T-helper 2 cell (primary cell): ENCODE data around the gene CASP3.
"Not testable (repeated sequence)": the region's sequence is repeated elsewhere in the genome, so short reads cannot be mapped to it uniquely, and the experiment has no call there.

Experiments used
- DNase-seq, 5 experiments: peaks; one replicate each; pipeline versions ENCODE4 v3.0.0 to v3.0.0-alpha.2; 2012 to 2022

The CASP3 gene

GRCh38 chr4:184662236-184662635 is 13.0 kb upstream of the CASP3 start:
- DNase-seq = no peak

- DNase-seq = no peak
Observed at GRCh38 chr4:184660978-184661377, 11.7 kb upstream of the CASP3 start.

GRCh38 chr4:184657820-184658219 is 8.6 kb upstream of the CASP3 start:
- DNase-seq = not testable (repeated sequence)

- no peak for DNase-seq
Observed at GRCh38 chr4:184657144-184657543, 7.9 kb upstream of the CASP3 start.

GRCh38 chr4:184655889-184656869 is 6.9 kb upstream of the CASP3 start:
- DNase-seq = no peak

GRCh38 chr4:184653650-184654049 is 4.4 kb upstream of the CASP3 start:
- DNase-seq = no peak

GRCh38 chr4:184652681-184653080 is 3.4 kb upstream of the CASP3 start:
- not testable (repeated sequence) for DNase-seq

DNA sequence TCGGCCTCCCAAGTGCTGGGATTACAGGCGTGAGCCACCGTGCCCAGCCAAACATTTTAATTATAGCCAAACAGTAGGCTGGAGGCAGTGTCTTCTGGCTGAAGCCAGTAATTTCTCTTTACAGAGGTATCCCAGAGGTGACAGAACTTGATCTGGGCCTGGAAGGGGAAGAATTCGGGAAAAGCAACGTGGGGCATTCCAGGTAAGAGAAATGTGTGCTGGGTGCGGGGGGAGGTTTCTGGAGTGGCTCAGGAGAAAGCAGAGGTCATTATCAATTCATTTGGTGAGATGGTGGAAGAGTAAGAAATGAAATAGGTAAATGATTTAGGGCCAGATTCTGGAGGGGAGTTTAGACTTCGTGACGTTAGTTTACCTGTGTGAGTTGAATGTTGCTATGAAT is 2.7 kb upstream of the CASP3 start:
- DNase-seq = no peak

- DNase-seq = no peak
Observed at GRCh38 chr4:184649971-184650855, 966 bp upstream of the CASP3 start.

- peak; percentile 14 to 68 (median 31) for DNase-seq
Observed at GRCh38 chr4:184648313-184649025, 778 bp downstream of the CASP3 start.

DNA sequence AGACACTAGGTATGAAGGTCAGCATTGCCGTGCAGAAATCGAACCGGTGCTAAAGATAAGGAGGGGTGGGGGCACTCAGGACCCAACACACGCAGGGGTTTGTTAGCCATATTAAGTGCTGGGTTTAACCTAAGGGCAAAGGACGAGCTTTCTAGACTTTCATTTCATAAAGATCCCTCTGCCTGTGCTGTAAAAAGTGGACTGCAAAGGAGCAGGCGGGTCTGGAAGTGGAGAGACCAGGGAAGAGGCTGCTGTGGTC is 1.3 kb downstream of the CASP3 start:
- no peak for DNase-seq

DNA sequence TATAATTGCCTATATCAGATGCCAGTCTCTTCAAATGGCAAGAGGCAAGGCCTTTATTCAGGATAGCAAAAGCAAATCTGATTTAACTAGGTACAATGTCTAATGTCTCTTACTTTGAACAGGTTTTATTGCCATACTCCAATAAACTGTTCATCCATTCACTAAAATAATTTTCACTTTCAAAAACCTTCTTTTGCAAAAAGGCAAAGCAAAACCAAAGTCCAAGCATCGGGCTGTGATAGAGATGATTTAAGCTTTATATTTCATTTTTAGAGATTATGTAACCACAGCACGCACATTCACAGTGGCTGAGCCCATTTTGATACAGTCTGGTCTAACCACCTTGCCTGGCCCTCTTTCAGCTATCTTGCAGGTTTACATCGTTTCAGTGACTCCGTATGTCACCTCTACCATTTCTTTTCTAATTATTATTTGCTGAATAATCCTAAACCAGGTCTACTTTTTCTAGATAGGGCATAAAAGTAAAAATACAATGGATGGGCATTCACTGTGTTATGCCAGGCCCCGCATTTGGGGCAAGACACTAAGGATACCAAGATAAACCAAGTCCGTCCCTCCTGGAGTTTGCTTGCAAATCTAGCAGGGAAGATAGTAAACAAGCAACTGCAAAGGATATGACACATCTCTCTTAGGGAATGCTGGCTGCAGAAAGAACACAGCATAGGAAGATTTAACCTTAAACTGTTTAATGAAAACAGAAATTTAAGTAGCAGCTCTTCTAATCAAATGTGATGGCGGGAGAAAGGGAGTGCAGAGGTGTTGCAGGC is 1.8 kb downstream of the CASP3 start:
- no peak for DNase-seq

DNA sequence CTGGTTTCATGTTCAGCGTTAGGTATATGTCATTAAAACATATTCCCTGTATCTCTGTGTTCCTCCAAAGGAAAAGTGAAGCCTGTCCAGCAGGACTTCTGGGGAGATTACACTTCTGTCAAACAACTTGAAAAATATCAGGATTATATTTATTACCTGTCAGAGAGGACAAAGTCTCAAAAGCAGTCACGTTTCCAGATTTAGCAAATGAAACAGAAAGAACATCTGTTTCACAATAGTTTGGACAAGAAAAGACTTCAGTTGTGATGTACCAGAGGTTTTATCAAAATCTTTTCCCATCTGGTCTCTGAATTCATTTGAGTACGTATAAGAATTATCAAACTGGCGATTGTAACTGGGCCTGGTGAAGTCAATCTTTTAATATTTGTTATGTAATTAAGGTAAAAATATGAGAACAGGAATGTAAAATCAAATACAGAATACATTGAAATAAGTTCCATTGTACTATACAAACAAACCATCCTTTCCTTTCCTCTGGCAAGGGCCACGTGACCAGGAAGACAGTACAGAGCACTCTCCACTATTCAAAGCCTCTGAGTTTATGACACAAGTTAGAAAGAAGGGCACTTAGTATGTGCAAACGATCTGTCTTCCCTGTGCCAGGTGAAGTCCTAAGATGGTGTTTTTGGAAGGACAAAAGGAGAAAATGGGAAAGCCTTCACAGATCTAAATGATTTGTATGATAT is 3.2 kb downstream of the CASP3 start:
- no peak for DNase-seq

DNA sequence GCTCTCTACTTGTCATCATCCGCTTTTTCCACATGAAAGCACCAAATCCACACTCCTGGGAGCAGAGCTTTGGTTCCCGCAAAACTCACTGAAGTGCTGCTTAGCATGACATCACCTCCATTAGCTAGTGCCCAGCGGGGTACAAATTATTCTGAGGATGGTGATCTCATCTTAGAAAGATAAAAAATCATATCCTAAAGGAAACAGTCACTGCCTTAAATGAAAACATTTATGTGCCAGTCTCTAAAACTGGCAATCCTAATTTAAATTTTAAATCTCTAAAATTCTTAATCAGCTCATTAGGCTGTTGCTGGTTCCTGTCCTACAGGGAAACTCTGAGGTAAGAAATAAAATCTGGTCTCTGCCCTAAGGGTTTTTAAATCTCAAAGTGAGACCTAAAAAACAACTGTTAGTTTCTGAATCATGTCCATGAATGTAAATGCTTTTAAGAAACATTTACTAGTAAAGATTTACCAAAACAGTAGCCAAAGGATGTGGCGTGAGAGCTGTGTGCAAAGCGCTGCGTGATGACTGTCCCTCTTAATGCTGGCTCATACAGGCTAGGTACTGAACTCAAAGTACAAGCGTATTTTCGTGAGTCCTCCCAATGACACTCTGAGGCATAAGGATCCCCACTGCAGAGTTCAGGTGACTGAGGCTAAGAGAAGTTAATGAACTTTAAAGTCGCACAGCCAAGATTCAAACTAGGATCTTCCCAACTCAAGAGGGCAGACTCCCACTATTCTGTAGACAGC is 4.5 kb downstream of the CASP3 start:
- peak in 1 of 5 experiments; percentile 58 for DNase-seq

DNA sequence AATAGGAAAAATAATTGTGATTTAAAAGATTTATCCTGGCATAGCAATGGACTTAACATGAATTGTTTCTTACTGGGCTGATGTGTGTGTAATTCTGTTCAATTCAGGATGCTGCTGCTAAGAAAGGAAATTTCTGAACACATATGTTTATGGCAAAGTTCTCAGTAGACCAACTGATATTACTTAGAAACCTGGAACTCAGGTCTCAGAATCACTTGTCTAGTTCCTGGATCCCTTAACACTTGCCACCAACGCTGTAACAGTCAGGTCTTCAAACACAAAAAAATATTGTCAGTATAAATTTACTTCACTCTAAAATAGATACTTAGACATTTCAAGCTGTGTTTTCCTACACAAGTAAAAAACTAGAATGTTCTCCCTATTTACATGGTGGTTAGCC is 5.5 kb downstream of the CASP3 start:
- no peak for DNase-seq

DNA sequence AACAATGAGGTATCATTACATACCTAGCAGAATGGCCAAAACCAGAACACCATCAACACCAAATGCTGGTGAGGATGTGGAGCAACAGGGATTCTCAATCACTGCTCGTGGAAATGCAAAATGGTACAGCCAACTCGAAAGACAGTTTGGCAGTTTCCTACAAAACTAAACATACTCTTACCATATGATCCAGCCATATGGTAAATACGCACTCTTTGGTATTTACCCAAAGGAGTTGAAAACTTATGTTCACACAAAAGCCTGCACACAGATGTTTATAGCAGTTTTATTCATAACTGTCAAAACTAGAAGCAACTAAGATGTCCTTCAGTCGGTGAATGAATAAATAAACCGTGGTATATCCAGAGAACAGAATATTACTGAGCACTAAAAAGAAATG is 7.8 kb downstream of the CASP3 start:
- no peak for DNase-seq

DNA sequence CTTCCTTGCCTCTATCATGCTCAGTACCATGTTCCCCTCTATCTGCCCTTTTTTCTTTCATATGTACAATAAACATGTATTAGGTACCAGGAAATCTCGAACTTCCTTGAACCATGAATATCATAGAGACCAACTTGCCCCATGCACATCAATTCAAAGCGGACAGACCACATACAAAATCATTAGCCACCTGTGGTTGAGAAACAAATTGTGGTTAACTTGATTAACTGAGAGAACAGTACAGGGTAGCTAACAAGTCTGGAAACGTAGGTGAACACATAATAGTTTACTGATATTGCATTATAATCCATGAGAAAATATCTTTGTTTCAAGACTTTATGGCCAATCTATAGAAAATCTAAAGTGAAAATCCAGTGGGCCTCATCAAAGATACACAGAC is 8.2 kb downstream of the CASP3 start:
- DNase-seq = no peak

DNA sequence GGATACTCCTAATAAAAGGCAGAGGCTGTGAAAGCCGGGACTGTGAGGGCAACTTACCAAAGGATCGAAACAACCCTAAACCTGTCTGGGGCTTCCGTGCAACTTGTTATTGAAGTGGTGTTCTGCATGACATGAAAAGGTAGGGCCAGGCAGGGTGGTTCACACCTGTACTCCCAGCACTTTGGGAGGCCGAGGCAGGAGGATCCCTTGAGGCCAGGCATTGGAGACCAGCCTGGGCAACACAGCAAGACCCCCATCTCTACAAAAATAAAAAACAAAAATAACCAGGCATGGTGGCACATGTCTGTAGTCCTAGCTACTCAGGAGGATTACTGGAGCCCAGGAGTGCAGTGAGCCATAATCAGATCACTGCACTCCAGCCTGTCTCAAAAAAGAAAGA is 12.3 kb downstream of the CASP3 start:
- no peak for DNase-seq

GRCh38 chr4:184636144-184636543 is 13.1 kb downstream of the CASP3 start:
- no peak for DNase-seq

GRCh38 chr4:184635381-184635780 is 13.9 kb downstream of the CASP3 start:
- no peak for DNase-seq

DNA sequence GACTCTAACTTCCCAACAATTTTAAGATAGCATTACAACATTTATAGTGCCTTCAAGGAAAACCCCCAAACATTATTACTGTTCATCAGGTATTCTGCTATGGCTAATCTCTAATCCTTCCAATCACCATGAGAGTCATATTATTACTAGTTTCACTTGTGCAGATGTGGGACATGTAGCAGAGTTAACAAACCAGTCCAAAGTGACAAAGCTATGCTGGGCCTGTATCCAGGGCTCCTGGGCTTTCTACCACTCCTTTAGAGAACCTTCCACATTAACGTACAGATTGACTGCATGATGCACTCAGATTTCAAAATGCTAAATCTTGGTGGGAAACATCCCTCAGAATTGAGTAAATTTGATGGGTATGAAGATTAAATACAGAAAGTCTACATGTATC is 16.4 kb downstream of the CASP3 start:
- DNase-seq = no peak
